Activated CD4-positive, alpha-beta memory T cell treated with anti-CD3 and anti-CD28 coated beads for 36 hours (primary cell): Measurements from ENCODE around the gene SBF1. TPM values are rescaled to one million over a fixed set of nuclear protein-coding genes. Genes with fewer than 3 reads are reported as not detected.

Source experiments
- CTCF ChIA-PET: fragments of 350-600 bp; sonication (Branson Sonifier 250); formaldehyde crosslinking; loops from one replicate; lab custom pipeline; 2021; ENCODE audit warnings: antibody characterized with exemption, inconsistent platforms; lab: Charles Lee
- POLR2A ChIA-PET: fragments of 350-600 bp; sonication (Branson Sonifier 250); formaldehyde crosslinking; loops from one replicate; lab custom pipeline; 2021; ENCODE audit warnings: antibody characterized with exemption; lab: Charles Lee
- DNase-seq: peaks from one replicate; pipeline ENCODE4 v3.0.0-alpha.2; 2020
- H3K27ac Mint-ChIP-seq: one replicate; pipeline ENCODE4 v1.8.0; 2021; ENCODE audit warnings: mixed read lengths
- H3K27me3 Mint-ChIP-seq: one replicate; pipeline ENCODE4 v1.8.0; 2021; ENCODE audit warnings: mixed read lengths
- H3K36me3 Mint-ChIP-seq: one replicate; pipeline ENCODE4 v1.8.0; 2021; ENCODE audit warnings: mixed read lengths
- H3K4me1 Mint-ChIP-seq: one replicate; pipeline ENCODE4 v1.8.0; 2021; ENCODE audit warnings: low read depth, mixed read lengths
- H3K4me3 Mint-ChIP-seq: one replicate; pipeline ENCODE4 v1.8.0; 2021; ENCODE audit warnings: mild to moderate bottlenecking, mixed read lengths
- H3K9me3 Mint-ChIP-seq: one replicate; pipeline ENCODE4 v1.8.0; 2021; ENCODE audit warnings: mixed read lengths
- intact Hi-C: fragments of 100-400 bp; cut with micrococcal nuclease; formaldehyde crosslinking; loops from one replicate; pipeline ENCODE4 v1.15.1; 2023
- total RNA-seq, 2 experiments: library from RNA; stranded (reverse); gene quantifications; one replicate each; pipeline ENCODE4 v1.2.3, GENCODE V29; 2021

SBF1 gene
- total RNA-seq, 2 experiments from 2014 or later: 110 to 112 TPM

GRCh38 chr22:50447576-50448551, 27.0 kb downstream of the SBF1 start:
- DNase-seq: no peak
- intact Hi-C loops: no loop called here
- Mint-ChIP-seq H3K4me1 (peaks cover 12% of the 10 kb centered on the region), H3K27me3 (no peaks in the 10 kb centered on the region), H3K4me3 (no peak overlapping the region), H3K36me3 (peaks cover 36% of the 10 kb centered on the region), H3K9me3 (no peaks in the 10 kb centered on the region), H3K27ac (no peak overlapping the region)
- POLR2A ChIA-PET: no interaction called here
- CTCF ChIA-PET: interaction anchor here (0.9 kb wide), 1 partner anchor 78 kb away, joined by 3 read pairs; the partner anchor contains the start of gene SCO2

GRCh38 chr22:50446708-50447575, 27.9 kb downstream of the SBF1 start:
- POLR2A ChIA-PET: no interaction called here
- CTCF ChIA-PET: no interaction called here
- peaks cover 34% of the 10 kb centered on the region for H3K36me3 Mint-ChIP-seq
- H3K4me1 Mint-ChIP-seq: peaks cover 10% of the 10 kb centered on the region
- intact Hi-C loops: no loop called here
- DNase-seq: no peak
- no peaks in the 10 kb centered on the region for H3K27me3 Mint-ChIP-seq
- no peak overlapping the region for H3K27ac Mint-ChIP-seq
- H3K4me3 Mint-ChIP-seq: no peak overlapping the region
- H3K9me3 Mint-ChIP-seq: no peaks in the 10 kb centered on the region

GRCh38 chr22:50445880-50446707, 28.7 kb downstream of the SBF1 start:
- intact Hi-C loops: no loop called here
- peaks cover 10% of the 10 kb centered on the region for H3K4me1 Mint-ChIP-seq
- POLR2A ChIA-PET: no interaction called here
- no peak overlapping the region for H3K4me3 Mint-ChIP-seq
- H3K27ac Mint-ChIP-seq: peak overlapping the region; percentile 29
- H3K9me3 Mint-ChIP-seq: no peaks in the 10 kb centered on the region
- CTCF ChIA-PET: interaction anchor here (0.6 kb wide), 1 partner anchor 52 kb away, joined by 4 read pairs; no protein-coding TSS in a partner anchor
- no peaks in the 10 kb centered on the region for H3K27me3 Mint-ChIP-seq
- H3K36me3 Mint-ChIP-seq: peaks cover 30% of the 10 kb centered on the region
- no peak for DNase-seq

- Mint-ChIP-seq H3K27me3 (no peaks in the 10 kb centered on the region), H3K27ac (peak overlapping the region; percentile 64)
These were observed 29.6 kb downstream of the SBF1 start for GRCh38 chr22:50445071-50445879.

GRCh38 chr22:50444663-50445062, 30.2 kb downstream of the SBF1 start:
- peak overlapping the region; percentile 64 for H3K27ac Mint-ChIP-seq
- intact Hi-C loops: no loop called here
- POLR2A ChIA-PET: interaction anchor here (0.9 to 1.6 kb wide), 3 partner anchors 9 to 81 kb away, joined by 3 to 6 read pairs (median 4); no protein-coding TSS in a partner anchor
- peaks cover 23% of the 10 kb centered on the region for H3K36me3 Mint-ChIP-seq
- CTCF ChIA-PET: interaction anchor here (0.5 to 1.0 kb wide), 3 partner anchors 53 to 248 kb away, joined by 3 to 5 read pairs (median 3); no protein-coding TSS in a partner anchor
- no peak for DNase-seq
- no peaks in the 10 kb centered on the region for H3K27me3 Mint-ChIP-seq
- peaks cover 10% of the 10 kb centered on the region for H3K4me1 Mint-ChIP-seq
- no peak overlapping the region for H3K4me3 Mint-ChIP-seq
- H3K9me3 Mint-ChIP-seq: no peaks in the 10 kb centered on the region

More at GRCh38 chr22:50445071-50445879, 29.6 kb downstream of the SBF1 start:
- CTCF ChIA-PET: interaction anchor here (0.5 to 0.8 kb wide), 2 partner anchors 53 to 247 kb away, joined by 3 read pairs; no protein-coding TSS in a partner anchor
- H3K36me3 Mint-ChIP-seq: peaks cover 27% of the 10 kb centered on the region
- H3K9me3 Mint-ChIP-seq: no peaks in the 10 kb centered on the region
- POLR2A ChIA-PET: interaction anchor here (0.9 to 1.6 kb wide), 3 partner anchors 8 to 81 kb away, joined by 3 to 6 read pairs (median 4); no protein-coding TSS in a partner anchor
- H3K4me3 Mint-ChIP-seq: no peak overlapping the region
- intact Hi-C loops: no loop called here
- peaks cover 10% of the 10 kb centered on the region for H3K4me1 Mint-ChIP-seq
- no peak for DNase-seq

GRCh38 chr22:50443801-50444625, 30.8 kb downstream of the SBF1 start:
- Mint-ChIP-seq H3K4me1 (peaks cover 10% of the 10 kb centered on the region), H3K4me3 (no peak overlapping the region), H3K9me3 (no peaks in the 10 kb centered on the region), H3K36me3 (peaks cover 22% of the 10 kb centered on the region), H3K27me3 (no peaks in the 10 kb centered on the region), H3K27ac (no peak overlapping the region)
- intact Hi-C loops: no loop called here
- ChIA-PET CTCF (interaction anchor here (1.0 kb wide), 1 partner anchor 54 kb away, joined by 5 read pairs; no protein-coding TSS in a partner anchor), POLR2A (interaction anchor here (1.1 to 1.6 kb wide), 2 partner anchors 10 to 81 kb away, joined by 3 to 6 read pairs; no protein-coding TSS in a partner anchor)
- DNase-seq: no peak

GRCh38 chr22:50443197-50443596, 31.6 kb downstream of the SBF1 start:
- H3K27me3 Mint-ChIP-seq: no peaks in the 10 kb centered on the region
- peaks cover 17% of the 10 kb centered on the region for H3K36me3 Mint-ChIP-seq
- intact Hi-C loops: no loop called here
- DNase-seq: no peak
- ChIA-PET POLR2A (no interaction called here), CTCF (no interaction called here)
- peaks cover 10% of the 10 kb centered on the region for H3K4me1 Mint-ChIP-seq
- H3K27ac Mint-ChIP-seq: peak overlapping the region; percentile 67
- H3K4me3 Mint-ChIP-seq: no peak overlapping the region
- no peaks in the 10 kb centered on the region for H3K9me3 Mint-ChIP-seq

GRCh38 chr22:50441428-50441993, 33.3 kb downstream of the SBF1 start:
- Mint-ChIP-seq H3K4me1 (peaks cover 10% of the 10 kb centered on the region), H3K27me3 (no peaks in the 10 kb centered on the region), H3K4me3 (no peak overlapping the region), H3K27ac (no peak overlapping the region), H3K36me3 (peaks cover 13% of the 10 kb centered on the region), H3K9me3 (no peaks in the 10 kb centered on the region)
- ChIA-PET CTCF (interaction anchor here (0.8 kb wide), 1 partner anchor 56 kb away, joined by 3 read pairs; no protein-coding TSS in a partner anchor), POLR2A (interaction anchor here (0.6 kb wide), 1 partner anchor 84 kb away, joined by 3 read pairs; the partner anchor contains the start of gene SCO2)
- intact Hi-C loops: no loop called here
- no peak for DNase-seq

GRCh38 chr22:50440544-50441249, 34.1 kb downstream of the SBF1 start:
- no peak for DNase-seq
- H3K4me1 Mint-ChIP-seq: peaks cover 7% of the 10 kb centered on the region

More at GRCh38 chr22:50440544-50441249, 34.1 kb downstream of the SBF1 start:
- Mint-ChIP-seq H3K4me3 (no peak overlapping the region), H3K27me3 (no peaks in the 10 kb centered on the region), H3K36me3 (peaks cover 11% of the 10 kb centered on the region), H3K27ac (no peak overlapping the region), H3K9me3 (no peaks in the 10 kb centered on the region)
- ChIA-PET CTCF (interaction anchor here (1.1 kb wide), 1 partner anchor 57 kb away, joined by 4 read pairs; no protein-coding TSS in a partner anchor), POLR2A (interaction anchor here (1.3 kb wide), 1 partner anchor 46 kb away, joined by 3 read pairs; the partner anchor contains the start of gene MIOX)
- intact Hi-C loops: no loop called here
